ENCODE data around the gene C9orf85. TPM values are rescaled to one million over a fixed set of nuclear protein-coding genes. Genes with fewer than 3 reads are reported as not detected.

C9orf85 gene
- polyA plus RNA-seq, 2 of the 4 experiments (the other 2 are of a cell fraction), result 15.9 to 24.6 TPM

DNA sequence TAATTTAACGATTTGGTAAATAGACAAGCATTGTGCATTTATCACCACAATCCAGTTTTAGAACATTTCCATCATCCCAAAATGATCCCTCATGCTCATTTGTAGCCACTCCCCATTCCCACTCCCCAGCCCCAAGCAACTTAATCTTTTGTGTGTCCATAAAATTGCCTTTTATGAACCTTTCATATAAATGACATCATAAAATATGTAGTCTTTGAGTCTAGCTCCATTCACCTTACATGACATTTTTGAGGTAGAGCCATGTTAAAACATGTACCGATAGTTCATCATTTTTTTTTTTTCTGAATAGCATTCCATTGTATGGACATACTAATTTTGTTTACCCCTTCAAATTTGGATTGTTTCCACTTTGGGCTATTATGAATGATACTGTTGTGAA lies 70.5 kb downstream of the C9orf85 start (continued):
- TF ChIP-seq CBX8 (IDR thresholded peaks at IDR 0.05), result no peak
- no peak for TF ChIP-seq RAD21 (conservative IDR thresholded peaks at IDR 0.05 in 1 of 2, IDR thresholded peaks at IDR 0.05 in 1 of 2)
- TF ChIP-seq KDM5A (IDR thresholded peaks at IDR 0.05), result no peak
- TF ChIP-seq EHF (CRISPR knock-in tag; IDR thresholded peaks at IDR 0.05), result no peak
- no peak for TF ChIP-seq CHD2 (IDR thresholded peaks at IDR 0.05; ENCODE audit: low read length, partially characterized antibody)

DNA sequence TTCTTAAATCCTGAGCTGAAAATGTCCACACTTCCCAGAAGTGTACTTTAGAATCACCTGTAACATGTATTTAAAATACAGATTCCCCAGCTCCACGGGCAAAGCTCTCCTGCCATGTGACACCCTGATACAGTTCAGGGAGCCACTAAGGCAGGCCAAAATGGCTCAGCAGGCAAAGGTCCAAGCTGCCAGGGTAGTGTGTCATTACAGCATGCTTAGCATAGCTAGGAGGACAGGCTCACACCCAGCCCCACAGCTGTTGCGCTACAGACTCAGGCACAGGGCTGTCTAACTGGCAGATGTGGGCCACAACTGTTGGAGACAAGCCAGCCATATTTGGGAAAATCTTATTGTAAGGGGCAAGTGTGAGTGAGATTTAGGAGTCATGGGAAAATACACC lies 73.0 kb downstream of the C9orf85 start:
- no peak for ATAC-seq
- WGBS (ENCODE audit: missing lambda C conversion rate), result 60% methylated on average over 2 of the region's 2 CpGs
- no peaks in the 10 kb centered on the region for H3K4me1 ChIP-seq
- H3K27ac ChIP-seq, result no peak overlapping the region
- ChIA-PET CTCF (no interaction called here), POLR2A (no interaction called here)
- FAIRE-seq, result no peak
- H3K4me2 ChIP-seq, result no peak overlapping the region
- H3K4me3 ChIP-seq, result no peak overlapping the region
- H3K9me3 ChIP-seq, result no peaks in the 10 kb centered on the region
- DNase-seq (ENCODE audit: low read depth in 1 of 2, low spot score in 1 of 2), result no peak
- TF ChIP-seq, protein P1, sequence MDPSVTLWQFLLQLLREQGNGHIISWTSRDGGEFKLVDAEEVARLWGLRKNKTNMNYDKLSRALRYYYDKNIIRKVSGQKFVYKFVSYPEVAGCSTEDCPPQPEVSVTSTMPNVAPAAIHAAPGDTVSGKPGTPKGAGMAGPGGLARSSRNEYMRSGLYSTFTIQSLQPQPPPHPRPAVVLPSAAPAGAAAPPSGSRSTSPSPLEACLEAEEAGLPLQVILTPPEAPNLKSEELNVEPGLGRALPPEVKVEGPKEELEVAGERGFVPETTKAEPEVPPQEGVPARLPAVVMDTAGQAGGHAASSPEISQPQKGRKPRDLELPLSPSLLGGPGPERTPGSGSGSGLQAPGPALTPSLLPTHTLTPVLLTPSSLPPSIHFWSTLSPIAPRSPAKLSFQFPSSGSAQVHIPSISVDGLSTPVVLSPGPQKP (IDR thresholded peaks at IDR 0.05; ENCODE audit: low read depth, low read length), result no peak
- TF ChIP-seq, protein P2, sequence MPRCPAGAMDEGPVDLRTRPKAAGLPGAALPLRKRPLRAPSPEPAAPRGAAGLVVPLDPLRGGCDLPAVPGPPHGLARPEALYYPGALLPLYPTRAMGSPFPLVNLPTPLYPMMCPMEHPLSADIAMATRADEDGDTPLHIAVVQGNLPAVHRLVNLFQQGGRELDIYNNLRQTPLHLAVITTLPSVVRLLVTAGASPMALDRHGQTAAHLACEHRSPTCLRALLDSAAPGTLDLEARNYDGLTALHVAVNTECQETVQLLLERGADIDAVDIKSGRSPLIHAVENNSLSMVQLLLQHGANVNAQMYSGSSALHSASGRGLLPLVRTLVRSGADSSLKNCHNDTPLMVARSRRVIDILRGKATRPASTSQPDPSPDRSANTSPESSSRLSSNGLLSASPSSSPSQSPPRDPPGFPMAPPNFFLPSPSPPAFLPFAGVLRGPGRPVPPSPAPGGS (IDR thresholded peaks at IDR 0.05), result no peak
- no peak for TF ChIP-seq MAFK (IDR thresholded peaks at IDR 0.05; ENCODE audit: partially characterized antibody)
- TF ChIP-seq, protein P3, sequence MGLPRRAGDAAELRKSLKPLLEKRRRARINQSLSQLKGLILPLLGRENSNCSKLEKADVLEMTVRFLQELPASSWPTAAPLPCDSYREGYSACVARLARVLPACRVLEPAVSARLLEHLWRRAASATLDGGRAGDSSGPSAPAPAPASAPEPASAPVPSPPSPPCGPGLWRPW (IDR thresholded peaks at IDR 0.05), result no peak
- no peak for TF ChIP-seq NPAS2 (CRISPR knock-in tag; IDR thresholded peaks at IDR 0.05; ENCODE audit: borderline replicate concordance)
- TF ChIP-seq EHMT2 (IDR thresholded peaks at IDR 0.05; ENCODE audit: low read depth), result no peak
- TF ChIP-seq KDM1A (IDR thresholded peaks at IDR 0.05; ENCODE audit: low read depth), result no peak

DNA sequence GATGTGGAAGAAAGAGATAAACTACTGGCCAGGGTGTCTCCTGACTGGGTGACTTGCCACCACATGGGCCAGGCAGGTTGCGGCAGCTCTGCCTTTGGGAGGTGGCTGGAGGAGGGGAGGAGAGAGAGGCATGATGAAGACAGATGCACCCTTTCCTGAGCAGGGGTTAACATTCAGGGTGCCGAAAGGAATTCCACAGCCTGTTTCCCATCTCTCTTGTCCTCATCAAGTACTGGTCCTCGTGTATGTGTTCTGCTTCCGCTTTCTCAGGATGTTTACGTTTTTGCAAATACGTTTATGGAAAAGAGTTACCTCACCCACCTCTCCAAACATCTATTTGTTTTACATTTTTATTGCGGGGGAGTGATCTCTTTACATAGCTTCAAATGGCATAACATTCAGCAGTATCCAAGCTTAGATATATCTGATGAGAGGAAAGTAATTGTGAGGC lies 73.4 kb downstream of the C9orf85 start:
- Histone ChIP-seq H3K4me2 (no peak overlapping the region), H3K4me3 (no peak overlapping the region), H3K4me1 (no peaks in the 10 kb centered on the region), H3K27ac (no peak overlapping the region), H3K9me3 (no peaks in the 10 kb centered on the region)
- no peak for DNase-seq (ENCODE audit: low read depth in 1 of 2, low spot score in 1 of 2)
- FAIRE-seq, result no peak
- ChIA-PET POLR2A (no interaction called here), CTCF (no interaction called here)
- TF ChIP-seq, protein P2 (IDR thresholded peaks at IDR 0.05), result no peak
- TF ChIP-seq, protein P1 (IDR thresholded peaks at IDR 0.05; ENCODE audit: low read depth, low read length), result no peak
- TF ChIP-seq RARB (CRISPR knock-in tag; IDR thresholded peaks at IDR 0.05) (no peak), CHD4 (IDR thresholded peaks at IDR 0.05; ENCODE audit: borderline replicate concordance) (no peak), POLR2AphosphoS2 (conservative IDR thresholded peaks at IDR 0.05; ENCODE audit: low read length) (no peak), TFCP2L1 (CRISPR knock-in tag; IDR thresholded peaks at IDR 0.05) (no peak), CHD2 (IDR thresholded peaks at IDR 0.05; ENCODE audit: low read length, partially characterized antibody) (no peak), BHLHE40 (IDR thresholded peaks at IDR 0.05; ENCODE audit: low read depth, low read length) (no peak)
- TF ChIP-seq, protein P4, sequence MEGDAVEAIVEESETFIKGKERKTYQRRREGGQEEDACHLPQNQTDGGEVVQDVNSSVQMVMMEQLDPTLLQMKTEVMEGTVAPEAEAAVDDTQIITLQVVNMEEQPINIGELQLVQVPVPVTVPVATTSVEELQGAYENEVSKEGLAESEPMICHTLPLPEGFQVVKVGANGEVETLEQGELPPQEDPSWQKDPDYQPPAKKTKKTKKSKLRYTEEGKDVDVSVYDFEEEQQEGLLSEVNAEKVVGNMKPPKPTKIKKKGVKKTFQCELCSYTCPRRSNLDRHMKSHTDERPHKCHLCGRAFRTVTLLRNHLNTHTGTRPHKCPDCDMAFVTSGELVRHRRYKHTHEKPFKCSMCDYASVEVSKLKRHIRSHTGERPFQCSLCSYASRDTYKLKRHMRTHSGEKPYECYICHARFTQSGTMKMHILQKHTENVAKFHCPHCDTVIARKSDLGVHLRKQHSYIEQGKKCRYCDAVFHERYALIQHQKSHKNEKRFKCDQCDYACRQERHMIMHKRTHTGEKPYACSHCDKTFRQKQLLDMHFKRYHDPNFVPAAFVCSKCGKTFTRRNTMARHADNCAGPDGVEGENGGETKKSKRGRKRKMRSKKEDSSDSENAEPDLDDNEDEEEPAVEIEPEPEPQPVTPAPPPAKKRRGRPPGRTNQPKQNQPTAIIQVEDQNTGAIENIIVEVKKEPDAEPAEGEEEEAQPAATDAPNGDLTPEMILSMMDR (IDR thresholded peaks at IDR 0.05), result no peak
- TF ChIP-seq, protein P5, sequence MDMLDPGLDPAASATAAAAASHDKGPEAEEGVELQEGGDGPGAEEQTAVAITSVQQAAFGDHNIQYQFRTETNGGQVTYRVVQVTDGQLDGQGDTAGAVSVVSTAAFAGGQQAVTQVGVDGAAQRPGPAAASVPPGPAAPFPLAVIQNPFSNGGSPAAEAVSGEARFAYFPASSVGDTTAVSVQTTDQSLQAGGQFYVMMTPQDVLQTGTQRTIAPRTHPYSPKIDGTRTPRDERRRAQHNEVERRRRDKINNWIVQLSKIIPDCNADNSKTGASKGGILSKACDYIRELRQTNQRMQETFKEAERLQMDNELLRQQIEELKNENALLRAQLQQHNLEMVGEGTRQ (IDR thresholded peaks at IDR 0.05), result no peak
- TF ChIP-seq, protein P6, sequence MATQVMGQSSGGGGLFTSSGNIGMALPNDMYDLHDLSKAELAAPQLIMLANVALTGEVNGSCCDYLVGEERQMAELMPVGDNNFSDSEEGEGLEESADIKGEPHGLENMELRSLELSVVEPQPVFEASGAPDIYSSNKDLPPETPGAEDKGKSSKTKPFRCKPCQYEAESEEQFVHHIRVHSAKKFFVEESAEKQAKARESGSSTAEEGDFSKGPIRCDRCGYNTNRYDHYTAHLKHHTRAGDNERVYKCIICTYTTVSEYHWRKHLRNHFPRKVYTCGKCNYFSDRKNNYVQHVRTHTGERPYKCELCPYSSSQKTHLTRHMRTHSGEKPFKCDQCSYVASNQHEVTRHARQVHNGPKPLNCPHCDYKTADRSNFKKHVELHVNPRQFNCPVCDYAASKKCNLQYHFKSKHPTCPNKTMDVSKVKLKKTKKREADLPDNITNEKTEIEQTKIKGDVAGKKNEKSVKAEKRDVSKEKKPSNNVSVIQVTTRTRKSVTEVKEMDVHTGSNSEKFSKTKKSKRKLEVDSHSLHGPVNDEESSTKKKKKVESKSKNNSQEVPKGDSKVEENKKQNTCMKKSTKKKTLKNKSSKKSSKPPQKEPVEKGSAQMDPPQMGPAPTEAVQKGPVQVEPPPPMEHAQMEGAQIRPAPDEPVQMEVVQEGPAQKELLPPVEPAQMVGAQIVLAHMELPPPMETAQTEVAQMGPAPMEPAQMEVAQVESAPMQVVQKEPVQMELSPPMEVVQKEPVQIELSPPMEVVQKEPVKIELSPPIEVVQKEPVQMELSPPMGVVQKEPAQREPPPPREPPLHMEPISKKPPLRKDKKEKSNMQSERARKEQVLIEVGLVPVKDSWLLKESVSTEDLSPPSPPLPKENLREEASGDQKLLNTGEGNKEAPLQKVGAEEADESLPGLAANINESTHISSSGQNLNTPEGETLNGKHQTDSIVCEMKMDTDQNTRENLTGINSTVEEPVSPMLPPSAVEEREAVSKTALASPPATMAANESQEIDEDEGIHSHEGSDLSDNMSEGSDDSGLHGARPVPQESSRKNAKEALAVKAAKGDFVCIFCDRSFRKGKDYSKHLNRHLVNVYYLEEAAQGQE (IDR thresholded peaks at IDR 0.05), result no peak
- ATAC-seq, result no peak
- 87% methylated on average over 7 of the region's 7 CpGs for WGBS (ENCODE audit: missing lambda C conversion rate)
